Measurements from ENCODE around the gene CYSRT1.
"Not testable (repeated sequence)": the region's sequence is repeated elsewhere in the genome, so short reads cannot be mapped to it uniquely, and the experiment has no call there.

Gene CYSRT1

DNA sequence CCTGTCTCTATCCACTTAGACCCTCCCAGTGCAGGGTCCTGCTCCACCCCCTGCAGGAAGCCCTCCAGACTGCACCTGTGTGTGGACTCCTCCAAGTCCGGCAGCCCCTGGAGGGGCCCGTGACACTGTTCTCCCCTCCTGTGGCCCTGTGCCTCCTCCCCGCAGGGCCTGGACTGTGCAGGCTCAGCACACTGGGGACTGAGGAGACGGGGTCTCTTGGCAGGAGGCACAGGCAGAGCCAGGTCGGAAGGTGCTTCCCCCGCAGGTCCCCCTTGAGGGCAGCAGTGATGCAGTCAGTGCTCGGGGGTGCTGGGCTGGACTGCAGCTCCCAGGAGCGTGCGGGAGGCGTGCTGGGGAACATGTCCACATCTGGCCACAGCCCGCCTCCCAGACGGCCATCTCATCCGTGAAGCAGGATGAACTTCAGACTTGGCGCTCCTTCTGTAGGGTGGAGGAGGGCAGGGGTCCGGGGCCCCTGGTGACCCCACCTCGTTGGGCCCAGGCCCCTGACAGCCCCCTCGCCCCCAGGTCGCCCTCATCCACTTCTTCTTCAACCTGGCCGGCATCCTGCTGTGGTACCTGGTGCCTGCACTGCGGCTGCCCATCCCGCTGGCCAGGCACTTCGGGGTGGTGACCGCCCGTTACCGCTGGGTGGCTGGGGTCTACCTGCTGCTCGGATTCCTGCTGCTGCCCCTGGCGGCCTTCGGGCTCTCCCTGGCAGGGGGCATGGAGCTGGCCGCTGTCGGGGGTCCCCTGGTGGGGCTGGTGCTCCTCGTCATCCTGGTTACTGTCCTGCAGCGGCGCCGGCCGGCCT lies 10.7 kb downstream of the CYSRT1 start:
- no peak for DNase-seq (ENCODE audit: extremely low read depth in 1 of 2, low read depth in 1 of 2)

DNA sequence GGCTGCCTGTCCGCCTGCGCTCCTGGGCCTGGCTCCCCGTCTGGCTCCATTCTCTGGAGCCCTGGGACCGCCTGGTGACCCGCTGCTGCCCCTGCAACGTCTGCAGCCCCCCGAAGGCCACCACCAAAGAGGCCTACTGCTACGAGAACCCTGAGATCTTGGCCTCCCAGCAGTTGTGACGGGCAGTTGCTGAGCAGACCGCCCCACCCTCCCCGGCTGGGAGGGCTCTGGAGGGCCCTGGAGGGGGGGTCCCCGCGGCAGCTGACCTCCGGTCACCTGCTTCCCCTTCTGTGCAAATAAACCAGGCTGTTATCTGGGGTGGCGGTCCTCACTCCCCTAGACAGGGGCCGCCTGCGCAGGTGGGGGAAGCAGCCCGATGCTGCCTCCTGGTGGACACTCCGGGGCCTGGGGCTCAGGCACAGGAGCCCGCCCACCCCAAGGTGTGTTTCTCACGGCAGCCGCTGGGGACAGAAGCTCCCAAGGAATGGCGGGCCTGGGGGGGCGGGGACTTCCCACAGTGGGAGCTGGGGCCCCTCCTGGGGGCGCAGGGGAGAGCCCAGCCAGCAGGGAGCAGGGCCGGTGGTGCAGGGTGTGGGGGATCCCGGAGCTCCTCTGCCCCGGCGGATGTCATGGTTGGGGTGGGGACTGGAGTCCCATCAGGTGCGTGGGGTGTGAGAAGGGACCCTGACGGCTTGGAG lies 11.4 kb downstream of the CYSRT1 start:
- peak; percentile 72 to 85 for DNase-seq (ENCODE audit: extremely low read depth in 1 of 2, low read depth in 1 of 2)

DNA sequence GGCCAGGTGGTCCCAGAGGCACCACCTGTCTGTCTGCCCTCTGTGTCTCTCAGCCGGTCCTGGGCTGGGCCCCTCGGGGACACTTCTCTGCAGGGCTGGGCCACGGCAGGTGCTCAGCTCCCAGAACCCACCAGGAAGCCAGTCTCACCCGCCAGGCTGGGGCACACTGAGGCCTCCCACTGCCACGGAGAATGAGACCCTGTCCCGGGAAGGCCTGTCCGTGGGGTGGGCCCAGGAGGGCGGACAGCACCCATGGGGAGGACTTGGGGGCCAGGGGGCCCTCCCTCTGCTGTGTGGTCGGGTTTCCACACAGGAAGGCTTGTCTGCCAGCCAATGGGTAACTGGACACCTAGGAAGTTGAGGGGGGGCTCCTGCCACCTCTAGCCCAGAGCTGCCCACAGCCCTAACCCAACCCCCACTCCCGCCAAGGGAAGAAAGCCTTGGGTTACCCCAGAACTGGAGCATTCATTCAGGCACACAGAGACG lies 12.0 kb downstream of the CYSRT1 start:
- no peak for DNase-seq (ENCODE audit: extremely low read depth in 1 of 2, low read depth in 1 of 2)

DNA sequence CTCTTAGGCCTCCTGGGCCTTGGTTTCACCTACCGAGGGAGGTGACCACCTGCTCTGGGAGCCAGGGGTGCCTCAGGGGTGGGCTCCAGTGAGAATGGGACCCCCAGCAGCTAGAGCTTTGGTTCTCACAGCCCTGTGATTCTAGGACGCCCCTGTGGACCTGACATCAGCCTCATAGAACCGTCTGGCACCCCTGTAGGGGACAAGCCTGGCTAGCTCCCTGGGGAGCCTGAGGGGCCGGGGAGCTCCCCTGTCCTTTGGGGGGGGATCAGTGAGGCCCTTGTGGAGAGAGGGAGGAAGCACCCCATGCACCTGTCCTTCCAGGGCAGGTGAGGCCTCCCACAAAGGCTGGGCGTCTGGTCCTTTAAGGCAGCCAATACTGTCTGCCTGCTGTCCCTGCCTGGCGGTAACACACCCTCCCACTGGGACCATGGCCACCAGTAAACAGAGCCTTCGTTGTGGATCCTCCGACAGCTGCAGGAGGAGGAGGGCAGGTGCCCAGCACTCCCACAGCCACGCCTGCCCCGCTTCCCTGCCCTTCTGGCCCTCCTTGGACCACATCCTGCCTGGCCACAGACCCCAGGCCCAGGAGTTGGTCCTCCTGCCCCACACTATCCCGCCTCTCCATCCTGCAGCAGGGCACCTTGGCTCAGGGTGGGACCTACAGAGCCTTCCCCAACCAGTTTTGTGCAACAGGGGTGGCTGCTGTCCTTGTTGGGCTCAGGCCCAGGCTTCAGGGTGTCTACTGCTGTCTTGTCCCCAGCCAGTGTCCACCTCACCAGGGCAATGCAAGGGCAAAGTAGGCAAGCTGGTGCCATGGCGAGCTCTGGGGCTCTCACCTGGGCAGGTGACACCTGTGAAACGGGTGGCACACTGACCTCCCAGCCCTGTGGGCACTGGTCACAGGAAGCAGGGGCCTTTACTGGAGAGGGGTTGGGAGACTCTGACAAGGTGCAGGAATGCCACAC lies 13.1 kb downstream of the CYSRT1 start:
- DNase-seq (ENCODE audit: extremely low read depth in 1 of 2, low read depth in 1 of 2): no peak

DNA sequence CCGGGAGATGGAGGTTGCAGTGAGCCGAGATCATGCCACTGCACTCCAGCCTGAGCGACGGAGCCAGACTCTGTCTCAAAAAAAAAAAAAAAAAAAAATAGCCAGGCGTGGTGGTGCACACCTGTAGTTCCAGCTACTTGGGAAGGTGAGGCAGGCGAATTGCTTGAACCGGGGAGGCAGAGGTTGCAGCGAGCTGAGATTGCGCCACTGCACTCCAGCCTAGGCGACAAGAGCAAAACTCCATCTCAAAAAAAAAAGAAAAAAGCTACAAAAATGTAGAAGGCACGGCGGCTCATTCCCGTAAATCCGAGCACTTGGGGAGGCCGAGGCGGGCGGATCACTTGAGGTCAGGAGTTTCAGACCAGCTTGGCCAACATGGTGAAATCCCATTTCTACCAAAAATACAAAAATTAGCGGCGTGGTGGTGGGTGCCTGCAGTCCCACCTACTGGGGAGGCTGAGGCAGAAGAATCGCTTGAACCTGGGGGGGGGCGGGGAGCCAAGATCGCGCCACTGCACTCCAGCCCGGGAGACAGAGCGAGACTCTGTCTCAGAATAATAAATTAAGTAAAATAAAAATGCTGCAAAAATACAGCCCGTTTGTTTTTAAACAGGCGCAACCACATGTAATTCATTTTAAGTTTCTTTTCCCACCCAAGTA lies 14.7 kb downstream of the CYSRT1 start:
- not testable (repeated sequence) for DNase-seq (ENCODE audit: extremely low read depth in 1 of 2, low read depth in 1 of 2)

DNA sequence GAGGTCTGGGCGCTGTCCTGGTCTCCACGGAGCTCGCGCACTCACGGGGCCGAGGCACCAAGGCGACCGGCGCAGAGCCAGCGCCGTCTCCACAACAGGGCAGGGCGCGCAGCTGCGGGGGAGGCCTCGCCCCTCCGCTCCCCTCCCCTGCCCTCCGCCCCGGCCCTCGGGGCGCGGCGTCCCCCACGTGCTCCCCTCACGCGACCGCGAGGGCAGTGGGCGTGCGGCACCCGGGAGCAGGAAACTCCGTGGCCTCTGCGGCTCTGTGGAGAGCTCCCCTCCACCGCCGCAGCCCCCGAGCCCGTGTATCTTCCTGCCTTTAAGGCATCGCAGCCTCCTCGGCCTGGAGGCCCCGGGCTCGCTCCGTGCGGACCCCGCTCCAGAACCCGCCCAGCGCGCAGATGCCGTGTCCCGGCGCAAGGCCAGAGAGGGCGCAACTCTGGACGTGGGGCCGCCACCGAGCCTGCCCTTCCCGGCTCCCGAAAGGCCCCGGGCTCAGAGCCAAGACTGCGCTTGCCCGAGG lies 15.4 kb downstream of the CYSRT1 start:
- DNase-seq (ENCODE audit: extremely low read depth in 1 of 2, low read depth in 1 of 2): peak; percentile 21 to 45

DNA sequence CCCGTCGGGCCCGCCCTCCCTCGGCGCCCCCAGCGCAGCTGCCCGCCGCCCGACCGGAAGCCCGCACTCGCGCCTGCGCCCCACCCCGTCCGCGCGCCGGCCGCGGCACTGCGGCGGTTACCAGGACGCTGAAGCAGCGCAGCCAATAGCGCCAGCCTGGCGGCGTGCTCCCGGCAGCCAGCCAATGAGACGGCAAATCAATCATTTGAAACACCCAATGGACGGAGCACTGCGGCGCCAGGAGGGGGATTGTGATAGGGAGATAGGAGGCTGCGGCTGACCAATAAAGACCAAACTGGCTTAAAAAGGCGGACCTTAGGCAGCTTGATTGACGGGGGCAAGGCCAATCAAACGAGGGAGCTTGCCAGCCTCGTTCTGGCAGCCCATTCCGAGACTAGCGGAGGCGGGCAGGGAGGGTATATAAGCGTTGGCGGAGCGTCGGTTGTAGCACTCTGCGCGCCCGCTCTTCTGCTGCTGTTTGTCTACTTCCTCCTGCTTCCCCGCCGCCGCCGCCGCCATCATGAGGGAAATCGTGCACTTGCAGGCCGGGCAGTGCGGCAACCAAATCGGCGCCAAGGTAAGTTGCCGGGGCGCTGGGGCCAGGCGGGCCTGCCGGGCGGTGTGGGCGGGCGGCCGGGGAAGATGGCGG lies 16.0 kb downstream of the CYSRT1 start, which contains the start of gene TUBB4B:
TUBB4B (plus strand) TSS at position 447 of the 649 bp plus-strand sequence; CDS start at position 521, 74 bp downstream.
- peak; percentile 92 to 97 for DNase-seq (ENCODE audit: extremely low read depth in 1 of 2, low read depth in 1 of 2)

DNA sequence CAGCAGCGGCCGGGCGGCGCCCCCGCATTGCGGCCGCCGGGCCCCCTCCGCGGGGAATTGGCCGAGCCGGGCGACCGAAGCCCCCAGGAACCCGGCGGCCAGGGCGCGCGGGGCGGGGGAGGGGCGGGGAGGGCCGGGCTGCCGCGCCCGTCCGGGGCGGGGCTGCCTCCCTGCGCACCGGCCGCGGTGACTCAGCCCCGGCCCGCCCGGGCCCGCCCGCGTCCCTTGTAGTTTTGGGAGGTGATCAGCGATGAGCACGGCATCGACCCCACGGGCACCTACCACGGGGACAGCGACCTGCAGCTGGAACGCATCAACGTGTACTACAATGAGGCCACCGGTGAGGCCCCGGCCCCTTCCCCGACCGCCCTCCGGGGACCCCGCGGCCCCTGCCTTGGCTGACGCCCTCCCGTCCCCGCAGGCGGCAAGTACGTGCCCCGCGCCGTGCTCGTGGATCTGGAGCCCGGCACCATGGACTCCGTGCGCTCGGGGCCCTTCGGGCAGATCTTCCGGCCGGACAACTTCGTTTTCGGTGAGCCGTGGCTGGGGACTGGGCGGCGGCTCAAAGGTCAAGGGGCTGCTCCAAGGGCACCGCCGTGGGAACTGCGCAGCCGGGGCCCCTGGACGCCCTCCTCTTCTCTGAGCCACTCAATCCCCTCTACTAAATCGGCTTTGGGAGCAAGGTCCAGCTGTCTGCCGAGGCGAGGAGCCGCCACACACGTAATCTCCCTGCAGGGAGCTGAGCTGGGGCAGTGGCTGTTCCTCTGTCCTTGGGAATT lies 16.7 kb downstream of the CYSRT1 start:
- DNase-seq (ENCODE audit: extremely low read depth in 1 of 2, low read depth in 1 of 2): peak; percentile 48 to 56

DNA sequence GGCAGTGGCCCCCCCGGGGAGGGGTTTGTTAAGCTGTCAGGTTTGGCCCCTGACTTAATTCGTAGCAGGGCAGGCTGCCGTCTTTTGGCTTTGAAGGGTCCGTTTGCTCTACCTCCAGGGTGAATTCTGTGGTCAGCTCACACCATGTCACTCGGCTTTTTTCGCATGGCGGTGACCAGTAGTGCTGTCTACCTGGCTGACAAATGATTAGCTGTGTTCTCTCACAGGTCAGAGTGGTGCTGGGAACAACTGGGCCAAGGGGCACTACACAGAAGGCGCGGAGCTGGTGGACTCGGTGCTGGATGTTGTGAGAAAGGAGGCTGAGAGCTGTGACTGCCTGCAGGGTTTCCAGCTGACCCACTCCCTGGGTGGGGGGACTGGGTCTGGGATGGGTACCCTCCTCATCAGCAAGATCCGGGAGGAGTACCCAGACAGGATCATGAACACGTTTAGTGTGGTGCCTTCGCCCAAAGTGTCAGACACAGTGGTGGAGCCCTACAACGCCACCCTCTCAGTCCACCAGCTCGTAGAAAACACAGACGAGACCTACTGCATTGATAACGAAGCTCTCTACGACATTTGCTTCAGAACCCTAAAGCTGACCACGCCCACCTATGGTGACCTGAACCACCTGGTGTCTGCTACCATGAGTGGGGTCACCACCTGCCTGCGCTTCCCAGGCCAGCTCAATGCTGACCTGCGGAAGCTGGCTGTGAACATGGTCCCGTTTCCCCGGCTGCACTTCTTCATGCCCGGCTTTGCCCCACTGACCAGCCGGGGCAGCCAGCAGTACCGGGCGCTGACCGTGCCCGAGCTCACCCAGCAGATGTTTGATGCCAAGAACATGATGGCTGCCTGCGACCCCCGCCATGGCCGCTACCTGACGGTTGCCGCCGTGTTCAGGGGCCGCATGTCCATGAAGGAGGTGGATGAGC lies 17.6 kb downstream of the CYSRT1 start:
- DNase-seq (ENCODE audit: extremely low read depth in 1 of 2, low read depth in 1 of 2): no peak

DNA sequence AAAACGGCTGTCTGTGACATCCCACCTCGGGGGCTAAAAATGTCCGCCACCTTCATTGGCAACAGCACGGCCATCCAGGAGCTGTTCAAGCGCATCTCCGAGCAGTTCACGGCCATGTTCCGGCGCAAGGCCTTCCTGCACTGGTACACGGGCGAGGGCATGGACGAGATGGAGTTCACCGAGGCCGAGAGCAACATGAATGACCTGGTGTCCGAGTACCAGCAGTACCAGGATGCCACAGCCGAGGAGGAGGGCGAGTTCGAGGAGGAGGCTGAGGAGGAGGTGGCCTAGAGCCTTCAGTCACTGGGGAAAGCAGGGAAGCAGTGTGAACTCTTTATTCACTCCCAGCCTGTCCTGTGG lies 18.3 kb downstream of the CYSRT1 start:
- DNase-seq (ENCODE audit: extremely low read depth in 1 of 2, low read depth in 1 of 2): not testable (repeated sequence)

DNA sequence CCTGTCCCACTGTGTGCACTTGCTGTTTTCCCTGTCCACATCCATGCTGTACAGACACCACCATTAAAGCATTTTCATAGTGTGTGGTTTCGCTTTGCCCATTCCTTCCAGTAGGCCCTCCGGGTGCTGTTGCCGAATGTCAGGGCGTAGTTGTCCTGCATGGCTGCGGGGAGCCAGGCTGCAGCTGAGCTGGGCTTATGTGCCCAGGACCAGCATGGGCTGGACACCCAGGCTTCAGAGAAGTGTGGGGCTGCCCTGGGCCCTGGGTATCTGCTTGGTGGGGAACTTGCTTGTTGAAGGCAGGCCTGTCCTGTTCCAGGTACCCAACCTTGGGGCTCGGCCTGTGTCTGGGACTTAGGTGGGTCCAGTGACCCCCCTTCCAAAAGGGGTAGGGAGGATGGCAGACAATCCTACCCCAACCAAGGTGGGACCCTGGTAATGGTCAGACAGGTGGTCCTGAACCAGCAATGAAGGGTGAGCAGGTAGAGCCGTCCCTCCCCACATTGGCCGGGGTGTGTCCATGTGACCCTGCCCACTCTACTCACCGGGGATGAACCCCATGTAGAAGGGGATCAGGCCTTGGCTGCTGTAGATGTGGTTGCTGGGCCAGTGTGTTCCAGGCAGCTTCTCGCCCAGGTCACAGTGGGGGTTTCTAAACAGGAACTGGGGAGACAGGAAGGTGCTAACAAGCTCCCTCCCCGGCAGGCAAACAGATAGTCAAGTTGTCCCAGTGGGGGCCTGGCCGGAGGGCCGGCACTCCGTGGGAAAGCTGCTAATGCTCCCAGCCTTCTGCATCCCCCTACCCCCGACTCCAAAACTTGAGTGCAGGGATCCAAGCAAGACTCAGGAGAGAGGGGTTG lies 18.9 kb downstream of the CYSRT1 start:
- no peak for DNase-seq (ENCODE audit: extremely low read depth in 1 of 2, low read depth in 1 of 2)

DNA sequence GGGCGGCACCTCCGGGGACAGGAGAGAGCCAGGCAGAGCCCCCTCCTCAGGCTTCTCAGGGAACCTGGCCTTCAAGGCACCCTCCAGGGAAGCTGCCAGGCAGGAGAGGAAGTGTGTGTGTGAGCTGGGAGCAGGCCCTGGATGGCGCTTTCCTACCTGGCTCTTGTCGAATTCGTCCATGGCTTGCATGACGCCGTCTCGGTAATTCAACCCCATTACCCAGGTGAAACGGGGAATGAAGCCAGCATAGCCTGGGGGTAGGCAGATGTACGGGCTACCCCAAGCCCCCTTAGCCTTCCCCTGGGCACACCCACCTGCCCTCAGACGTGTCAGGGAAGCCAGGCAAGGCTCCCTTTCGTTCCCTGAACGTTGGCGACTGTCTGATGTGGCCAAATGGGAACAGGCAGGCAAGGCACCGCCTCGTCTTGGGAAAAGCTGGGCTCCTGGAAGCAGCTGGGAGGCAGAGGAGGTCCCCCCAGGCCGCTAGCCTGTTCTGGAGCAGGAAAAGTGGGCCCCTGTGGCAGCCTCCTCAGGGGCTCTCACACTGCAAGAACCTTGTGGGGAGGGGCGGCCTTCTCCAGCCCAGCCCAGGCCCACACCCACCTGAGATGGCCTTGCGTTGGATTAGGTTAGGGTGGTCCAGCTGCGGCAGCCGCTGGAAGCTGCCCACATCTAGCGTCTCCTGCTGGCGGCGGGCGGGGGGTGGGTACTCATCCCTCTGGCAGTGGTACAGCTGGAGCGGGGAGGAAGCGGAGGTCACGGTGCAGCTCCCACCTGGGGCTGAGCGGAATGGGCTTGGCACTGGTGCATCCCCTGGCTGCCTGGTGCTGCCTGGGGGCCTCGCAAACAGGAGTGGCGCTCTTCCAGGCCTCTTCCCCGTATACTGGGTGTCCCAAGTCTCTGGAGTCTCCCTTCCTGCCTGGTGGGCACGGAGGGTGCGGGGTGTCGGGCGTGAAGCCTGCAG lies 19.8 kb downstream of the CYSRT1 start:
- no peak for DNase-seq (ENCODE audit: extremely low read depth in 1 of 2, low read depth in 1 of 2)

DNA sequence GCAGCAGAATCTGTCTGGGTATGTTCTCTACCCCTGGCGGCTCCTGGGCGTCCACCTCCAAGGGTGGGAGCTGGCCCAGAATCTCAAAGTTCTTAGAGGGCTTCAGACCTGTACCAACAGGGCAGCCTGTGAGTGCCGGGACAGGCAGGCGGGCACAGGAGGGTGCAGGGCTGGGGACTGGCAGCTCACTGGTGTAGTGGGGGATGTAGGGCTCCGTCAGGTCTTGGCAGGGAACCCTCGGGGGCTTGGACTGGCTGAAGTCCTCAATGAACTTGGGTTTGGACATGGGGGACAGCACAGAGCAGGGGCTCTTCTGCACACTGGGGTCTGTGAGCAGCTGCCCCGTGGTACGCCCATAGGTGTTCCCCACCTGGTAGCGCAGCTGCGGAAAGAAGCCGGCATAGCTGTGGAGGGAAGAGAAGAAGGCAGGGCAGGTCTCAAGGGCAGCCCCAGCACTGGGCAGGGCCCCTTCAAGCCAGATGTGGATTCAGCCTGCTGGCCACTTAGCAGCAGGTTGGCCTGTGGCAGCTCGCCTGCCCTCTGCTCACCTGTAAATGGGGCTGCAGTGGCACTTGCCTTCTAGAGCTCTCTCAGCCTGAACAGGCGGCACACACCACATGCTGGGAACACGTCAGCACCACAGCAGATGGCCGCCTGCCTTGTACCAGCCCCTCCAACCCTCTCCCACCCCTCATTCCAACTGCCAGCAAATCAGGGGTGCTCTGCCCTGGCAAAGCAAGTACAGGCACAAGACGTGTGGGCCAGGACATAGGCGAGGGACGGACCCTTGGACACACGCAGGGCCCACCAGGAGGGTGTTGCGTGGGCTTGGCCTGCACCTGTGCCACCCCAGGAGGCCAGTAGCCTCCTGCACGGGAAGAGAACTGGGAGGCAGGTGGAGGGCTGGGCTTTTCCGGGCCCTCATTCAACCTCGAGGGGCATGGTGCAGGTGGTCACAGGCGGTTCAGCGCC lies 20.8 kb downstream of the CYSRT1 start:
- no peak for DNase-seq (ENCODE audit: extremely low read depth in 1 of 2, low read depth in 1 of 2)

DNA sequence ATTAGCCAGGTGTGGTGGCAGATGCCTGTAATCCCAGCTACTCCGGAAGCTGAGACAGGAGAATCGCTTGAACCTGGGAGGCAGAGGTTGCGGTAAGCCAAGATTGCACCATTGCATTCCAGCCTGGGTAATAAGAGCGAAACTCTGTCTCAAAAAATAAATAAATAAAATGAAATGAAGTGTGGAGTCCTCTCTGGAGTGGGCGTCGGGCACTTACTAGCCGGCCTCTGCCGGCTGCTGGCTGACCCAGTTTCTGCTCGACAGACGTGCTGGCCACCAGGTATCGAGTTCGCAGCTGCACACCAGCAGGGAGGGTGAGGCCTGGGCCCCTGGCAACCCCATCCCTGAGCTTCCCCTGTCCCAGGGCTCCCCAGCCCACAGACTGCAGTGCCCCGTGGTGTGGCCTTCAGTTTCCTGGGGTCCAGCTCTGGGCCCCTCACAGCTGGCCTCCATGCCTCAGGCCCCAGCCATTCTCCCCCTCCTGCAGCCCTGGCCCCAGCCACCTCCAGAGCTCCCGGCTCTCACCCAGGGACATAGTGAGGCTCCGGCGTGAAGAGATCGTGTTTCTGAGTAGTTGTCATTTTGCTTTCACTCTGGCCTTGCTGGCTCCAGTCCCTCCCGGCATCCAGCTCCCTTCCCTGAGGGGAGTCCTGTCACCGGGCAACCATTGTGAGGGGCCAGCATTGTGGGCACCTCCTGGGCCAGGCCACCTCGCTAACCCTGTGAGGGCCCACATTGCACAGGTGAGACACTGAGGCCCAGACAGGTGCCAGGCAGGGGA lies 22.4 kb downstream of the CYSRT1 start:
- no peak for DNase-seq (ENCODE audit: extremely low read depth in 1 of 2, low read depth in 1 of 2)
